Measurements from ENCODE around the gene CDR2. TPM values are rescaled to one million over a fixed set of nuclear protein-coding genes. Genes with fewer than 3 reads are reported as not detected.
"Not testable (repeated sequence)": the region's sequence is repeated elsewhere in the genome, so short reads cannot be mapped to it uniquely, and the experiment has no call there.

CDR2 gene
- total RNA-seq, 1 experiment from 2014 or later: 22.4 TPM

GRCh38 chr16:22307838-22308237 lies 66.6 kb downstream of the CDR2 start:
- no peak for DNase-seq (ENCODE audit: low spot score)

- no peak for DNase-seq (ENCODE audit: low spot score)
Observed at GRCh38 chr16:22306788-22307187, 67.6 kb downstream of the CDR2 start.

- DNase-seq (ENCODE audit: low spot score): no peak
Observed at GRCh38 chr16:22304411-22304810, 70.0 kb downstream of the CDR2 start.

- no peak for DNase-seq (ENCODE audit: low spot score)
Observed at GRCh38 chr16:22302776-22303363, 71.5 kb downstream of the CDR2 start.

- not testable (repeated sequence) for DNase-seq (ENCODE audit: low spot score)
Observed at GRCh38 chr16:22301423-22301822, 73.0 kb downstream of the CDR2 start.

DNA sequence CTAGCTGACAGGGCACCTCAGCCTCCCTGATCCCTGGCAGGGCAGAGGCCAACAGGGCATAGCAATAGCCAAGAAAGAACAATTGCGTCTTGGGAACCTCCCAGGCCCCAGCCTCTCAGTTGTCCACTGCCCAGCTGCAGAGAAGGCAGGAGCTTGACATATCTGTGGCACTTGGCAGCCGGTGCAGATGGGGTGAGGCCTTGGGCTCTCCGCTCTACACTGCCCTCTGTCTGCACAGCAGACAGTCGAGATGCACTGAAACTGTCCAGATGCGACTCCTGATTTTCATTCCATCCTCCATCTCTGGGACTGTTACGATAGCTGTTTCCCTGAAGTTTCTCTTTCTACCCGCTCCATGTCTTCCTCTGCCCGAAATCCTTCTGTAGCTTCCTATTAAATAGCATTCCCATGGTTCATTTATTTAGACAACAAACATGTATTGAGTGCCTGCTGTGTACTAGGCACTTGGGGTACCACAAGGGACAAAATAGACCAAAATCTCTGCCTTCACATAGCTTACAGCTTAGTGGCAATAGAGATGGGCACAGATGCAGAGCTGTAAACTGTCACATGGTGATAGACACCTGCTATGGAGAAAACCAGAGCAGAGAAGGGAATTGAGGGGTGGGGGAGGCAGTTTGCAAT lies 73.9 kb downstream of the CDR2 start:
- peak; percentile 51 for DNase-seq (ENCODE audit: low spot score)

DNA sequence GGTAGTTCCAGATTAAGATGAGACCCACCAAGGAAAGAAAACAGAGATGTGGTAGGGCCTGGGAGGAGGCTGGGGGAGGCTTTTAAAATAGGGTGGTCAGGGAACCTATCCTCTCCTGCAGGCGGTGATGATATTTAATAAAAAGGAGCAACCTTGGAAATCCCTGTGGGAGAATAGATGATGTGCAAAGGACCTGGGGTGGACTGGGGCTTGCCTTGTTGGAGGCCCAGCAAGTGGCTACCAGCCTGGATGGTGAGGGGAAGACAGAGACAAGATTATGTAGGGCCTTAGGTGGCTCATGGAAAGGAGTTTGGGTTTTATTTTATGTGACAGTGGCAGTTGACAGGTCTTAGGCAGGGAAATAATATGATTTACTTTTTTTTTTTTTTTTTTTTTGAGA lies 75.4 kb downstream of the CDR2 start:
- DNase-seq (ENCODE audit: low spot score): no peak

DNA sequence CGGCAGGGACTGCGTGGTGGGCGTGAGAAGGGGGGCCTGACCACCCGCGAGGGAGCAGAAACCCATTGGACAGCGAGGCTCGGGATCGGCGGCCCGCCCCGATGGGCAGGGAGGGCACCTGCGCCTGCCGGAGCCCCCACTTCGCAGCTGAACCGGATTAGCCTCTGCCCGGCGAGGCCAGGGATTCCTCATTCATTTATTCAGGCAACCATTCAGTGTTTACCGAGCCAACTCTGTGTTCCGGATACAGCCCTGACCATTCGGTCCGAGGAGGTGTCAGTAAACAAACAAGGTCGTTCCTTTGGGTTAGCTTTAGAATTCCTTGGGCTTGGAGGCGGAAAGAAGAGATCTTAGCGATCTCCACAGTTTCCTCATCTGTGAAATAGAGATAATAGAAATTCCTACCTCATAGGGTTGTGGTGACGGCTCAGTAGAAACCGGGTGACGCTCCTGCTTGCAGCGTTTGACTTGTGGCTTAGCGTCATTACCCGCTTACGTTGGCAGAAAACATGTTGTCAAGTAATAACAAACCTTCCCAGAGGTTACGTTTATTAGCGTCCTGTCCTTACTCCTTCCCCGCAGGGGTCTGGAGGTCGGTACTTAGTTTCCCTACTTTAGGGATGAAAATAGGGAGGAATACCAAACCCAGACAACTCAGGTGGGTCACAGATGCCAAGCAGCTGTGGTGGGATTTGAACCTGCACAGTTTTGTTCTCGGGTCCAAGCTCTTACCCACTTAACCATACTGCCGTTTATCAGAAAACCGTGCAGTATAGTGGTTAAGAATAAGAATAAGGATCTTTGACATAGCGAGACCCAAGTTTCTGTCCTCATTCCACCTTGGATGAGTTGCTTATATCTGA lies 76.3 kb downstream of the CDR2 start:
- peak; percentile 93 for DNase-seq (ENCODE audit: low spot score)

- peak; percentile 96 for DNase-seq (ENCODE audit: low spot score)
Observed at GRCh38 chr16:22297114-22297870, 77.1 kb downstream of the CDR2 start, which contains the start of gene POLR3E. Gene POLR3E, plus strand, starts transcription at chr16:22297409. Its CDS starts 5,560 bp downstream, at chr16:22302969.

DNA sequence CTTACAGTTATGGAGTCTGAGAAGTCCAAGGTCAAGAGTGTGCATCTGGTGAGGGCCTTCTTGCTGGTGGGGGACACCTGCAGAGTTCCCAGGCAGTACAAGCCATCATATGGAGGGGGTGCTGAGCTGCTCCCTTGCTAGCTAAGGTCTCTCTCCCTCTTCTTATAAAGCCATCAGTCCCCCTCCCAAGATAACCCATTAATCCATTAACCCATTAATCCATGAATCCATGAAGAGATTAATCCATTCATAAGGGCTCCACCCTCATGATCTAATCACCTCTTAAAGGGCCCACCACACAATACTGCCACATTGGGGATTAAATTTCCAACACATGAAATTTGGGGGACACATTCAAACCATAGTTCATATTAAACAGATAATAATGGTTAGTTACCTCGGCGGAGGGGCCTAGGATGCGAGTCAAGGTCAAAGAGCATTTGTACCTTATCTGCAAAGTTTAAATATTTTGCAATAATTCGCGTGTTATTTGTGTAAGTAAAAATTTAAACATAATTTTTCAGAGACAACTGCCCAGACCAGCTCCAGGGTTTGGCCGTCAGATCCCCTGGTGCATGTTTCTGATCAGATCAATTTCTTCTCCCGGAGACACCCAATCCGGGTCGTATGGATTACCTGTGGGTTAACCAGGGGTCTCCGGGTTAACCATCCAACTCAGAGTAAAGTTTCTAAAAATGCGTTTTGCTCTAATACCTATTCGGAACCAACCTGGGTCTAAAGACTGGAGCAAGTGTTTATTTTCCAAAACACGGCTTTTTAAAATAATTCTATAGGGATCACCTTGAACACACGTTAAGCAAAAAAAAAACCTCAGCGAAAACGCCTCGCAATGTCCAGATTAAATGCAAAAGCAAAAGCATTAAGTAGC lies 78.0 kb downstream of the CDR2 start:
- DNase-seq (ENCODE audit: low spot score): no peak

Other genes starting within 250 kb of the CDR2 start
- gene SDR42E2, start 212.1 kb downstream of the CDR2 start, total RNA-seq (2014; rRNA removed; shearing (Covaris generic)): not detected in 2 replicates
- gene EEF2K, start 168.3 kb downstream of the CDR2 start, total RNA-seq (2014; rRNA removed; shearing (Covaris generic)): 9.2 and 11.1 TPM in 2 replicates
- gene POLR3E, start 77.2 kb downstream of the CDR2 start, total RNA-seq (2014; rRNA removed; shearing (Covaris generic)): 23.2 and 29.2 TPM in 2 replicates
- gene NPIPB5, start 136.3 kb upstream of the CDR2 start, total RNA-seq (2014; rRNA removed; shearing (Covaris generic)): 4.0 and 4.1 TPM in 2 replicates